Heart right ventricle (tissue), 16 donors: ENCODE data around the gene MBD3L2B. TPM values are rescaled to one million over a fixed set of nuclear protein-coding genes. Genes with fewer than 3 reads are reported as not detected.

Experiments
- ATAC-seq, 8 donors: fragments of 200-7000 bp; cut with Tn5 transposase; one replicate each; pipeline ENCODE4 v1.9.1; 2020; ENCODE audit warnings: mild to moderate bottlenecking in 8 of 8, moderate library complexity in 8 of 8, moderate number of reproducible peaks in 1 of 8
- DNase-seq, 2 donors: peaks; one replicate each; pipeline ENCODE4 v3.0.0-alpha.2; 2020
- H3K27ac ChIP-seq, 10 donors: fragments of 200-600 bp; sonication (generic) in 2 of 10; one replicate each; pipeline versions ENCODE4 v1.5.0 to v1.8.0; 2020 to 2022; ENCODE audit warnings: mild to moderate bottlenecking in 3 of 10
- H3K27me3 ChIP-seq, 7 donors: fragments of 200-600 bp; one replicate each; pipeline ENCODE4 v1.8.0; 2021 to 2022; ENCODE audit warnings: mild to moderate bottlenecking in 2 of 7
- H3K36me3 ChIP-seq, 9 donors: fragments of 200-600 bp; sonication (generic) in 1 of 9; one replicate each; pipeline versions ENCODE4 v1.5.0 to v1.8.0; 2020 to 2022; ENCODE audit warnings: mild to moderate bottlenecking in 2 of 9
- H3K4me1 ChIP-seq, 9 donors: fragments of 200-600 bp; sonication (generic) in 1 of 9; one replicate each; pipeline versions ENCODE4 v1.5.0 to v1.8.0; 2020 to 2022; ENCODE audit warnings: mild to moderate bottlenecking in 4 of 9
- H3K4me3 ChIP-seq, 10 donors: fragments of 200-600 bp; sonication (generic) in 2 of 10; one replicate each; pipeline versions ENCODE4 v1.5.0 to v1.8.0; 2020 to 2022; ENCODE audit warnings: mild to moderate bottlenecking in 7 of 10, moderate library complexity in 2 of 10
- H3K9me3 ChIP-seq, 11 donors: fragments of 200-600 bp in 10 of 11; sonication (generic) in 2 of 11; one replicate each; pipeline versions ENCODE4 v1.5.0 to v1.8.0; 2013 to 2022; ENCODE audit warnings: mild to moderate bottlenecking in 2 of 11, control low read depth in 1 of 11, moderate library complexity in 1 of 11
- CTCF ChIP-seq, 9 donors: fragments of 200-600 bp; sonication (generic) in 2 of 9; IDR thresholded peaks; one replicate each; pipeline versions ENCODE4 v1.5.0 to v1.8.0; 2021 to 2022; ENCODE audit warnings: antibody characterized with exemption in 9 of 9, mild to moderate bottlenecking in 5 of 9, moderate library complexity in 1 of 9
- WGBS, 2 donors: extraction: QIAGEN DNeasy Blood & Tissue Kit; methylation state at CpG; one replicate each; pipeline ENCODE4 v1.1.7; 2013; ENCODE audit warnings: inconsistent platforms in 1 of 2; 5-methylcytosine and 5-hydroxymethylcytosine counted together
- intact Hi-C, 10 donors: fragments of 100-400 bp; cut with DNase I; formaldehyde crosslinking; loops; one replicate each; pipeline versions ENCODE4 v1.11.1 to v1.14.2; 2022
- polyA plus RNA-seq, 2 donors: library from polyadenylated mRNA; stranded (reverse); fragments of 200-250 nt; gene quantifications; one replicate each; pipeline ENCODE4 v1.2.3, GENCODE V29; 2013
- total RNA-seq, 10 donors: library from RNA; stranded (reverse); fragmentation: NEBNext Ultra II Directional in 3 of 10; extraction: Animal tissue kit (Norgen Biotek cat#: 25700) in 3 of 10; gene quantifications; one replicate each; pipeline versions ENCODE4 v1.2.1 to v1.2.4, GENCODE V29; 2021 to 2023
- donor health status: Arrhythmogenic right ventricular cardiomyopathy.
- donor health status: ischemic (EF 13 %, LVEDD 7.1; RV severe dilation, severe dysfunction).
- donor health status: healthy with polysubstance abuse.
- donor health status: DM: no; HTN: yes; CAD: no.
- donor health status: DM: no; HTN: no; CAD: no.
- donor health status: ischemic (EF 25% LVEDD 6.9; RV normal size, moderate dysfunction).
- donor health status: ischemic (EF 25% LVEDD 5.7; RV mildly dilated, moderate dysfunction).
- donor health status: healthy.
- donor health status: DM: yes; HTN: yes; CAD: no.
- donor health status: Ischemic cardiomyopathy.
- donor health status: ischemic (EF 35%, LVEDD 5.7; RV mildly dilated, moderate dysfunction).
- donor health status: nonischemic (EF 11% LVEDD 7.7; RV severe dilation, severe dysfunction).
- donor health status: DM: yes; HTN: yes; CAD: no.
- donor health status: PGD.
- donor health status: ischemic (EF 29% LVEDD 5.4; RV normal size, mild dysfunction).
- donor health status: nonischemic (EF 23%, LVEDD 6.1; RV moderate dilation, normal function).

MBD3L2B gene
- total and polyA plus RNA-seq, 12 donors = not detected

- no peak for TF ChIP-seq CTCF (IDR thresholded peaks at IDR 0.05)
- peaks cover 0 to 5% (median 0%) of the 10 kb centered on the region in 9 donors for H3K4me1 ChIP-seq
- no peak for DNase-seq
- H3K4me3 ChIP-seq = no peak overlapping the region
- peaks cover 0 to 18% (median 4%) of the 10 kb centered on the region in 7 donors for H3K27me3 ChIP-seq
- WGBS, 2 donors = 75 to 79% methylated on average over 6 of the region's 6 CpGs
- no peak for ATAC-seq
- H3K36me3 ChIP-seq = no peaks in the 10 kb centered on the region
- H3K27ac ChIP-seq = no peak overlapping the region
- no peaks in the 10 kb centered on the region for H3K9me3 ChIP-seq
- intact Hi-C loops = no loop called here
Observed at GRCh38 chr19:7018828-7019227, 2.4 kb downstream of the MBD3L2B start.

- H3K4me1 ChIP-seq = peaks cover 0 to 23% (median 0%) of the 10 kb centered on the region in 9 donors
- TF ChIP-seq CTCF (IDR thresholded peaks at IDR 0.05) = no peak
- DNase-seq = no peak
- 68 to 73% methylated on average over 4 of the region's 4 CpGs for WGBS, 2 donors
- no peak for ATAC-seq
- peaks cover 0 to 22% (median 8%) of the 10 kb centered on the region in 7 donors for H3K27me3 ChIP-seq
- H3K36me3 ChIP-seq = no peaks in the 10 kb centered on the region
- intact Hi-C loops = no loop called here
- no peak overlapping the region for H3K4me3 ChIP-seq
- no peaks in the 10 kb centered on the region for H3K9me3 ChIP-seq
- no peak overlapping the region for H3K27ac ChIP-seq
Observed at GRCh38 chr19:7013678-7014077, 7.6 kb downstream of the MBD3L2B start.

DNA sequence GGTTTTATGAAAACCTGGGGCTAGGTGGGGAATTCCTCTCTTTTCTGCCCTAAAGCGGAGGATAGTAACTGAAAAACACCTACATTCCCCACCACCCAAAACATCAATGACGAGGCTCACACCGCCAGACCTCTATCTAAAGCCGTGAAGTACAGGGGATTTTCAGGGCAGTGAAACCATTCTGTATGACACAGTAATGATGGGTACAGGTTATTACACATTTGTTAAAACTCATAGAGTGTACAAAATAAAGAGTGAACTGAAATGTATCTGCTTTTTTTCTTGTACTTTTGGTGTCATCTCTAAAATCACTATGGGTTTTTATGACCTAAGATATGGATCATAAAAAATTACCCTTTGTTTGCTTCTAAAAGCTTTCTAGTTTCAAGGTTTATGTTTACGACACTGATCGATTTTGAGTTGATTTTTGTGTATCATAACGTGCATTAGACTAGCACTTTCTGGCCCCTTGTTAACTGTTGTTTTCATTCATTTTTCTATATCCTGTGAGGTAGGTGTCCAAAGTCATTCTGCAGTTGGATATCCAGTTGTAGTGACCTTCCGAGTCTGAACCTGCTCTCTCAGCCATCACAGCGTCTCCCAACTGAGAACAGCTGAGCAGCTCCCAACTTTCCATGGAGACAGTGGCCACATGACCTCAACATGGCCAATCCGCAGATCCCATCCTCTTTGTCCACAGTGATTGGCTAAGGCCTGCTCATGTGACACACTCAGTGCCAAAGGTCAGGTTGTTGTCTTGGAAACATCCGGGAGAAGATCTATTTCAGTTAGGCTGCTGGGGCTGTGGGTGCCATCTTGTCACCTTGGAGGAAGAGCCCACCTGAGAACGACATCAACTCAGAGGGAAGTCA lies 10.3 kb downstream of the MBD3L2B start:
- Histone ChIP-seq H3K27me3 (peaks cover 0 to 10% (median 0%) of the 10 kb centered on the region in 7 donors), H3K9me3 (no peaks in the 10 kb centered on the region), H3K4me1 (peaks cover 0 to 27% (median 0%) of the 10 kb centered on the region in 9 donors), H3K4me3 (no peak overlapping the region), H3K36me3 (no peaks in the 10 kb centered on the region), H3K27ac (no peak overlapping the region)
- intact Hi-C loops = no loop called here
- ATAC-seq (no peak), DNase-seq (no peak)
- TF ChIP-seq CTCF (IDR thresholded peaks at IDR 0.05) = no peak
- 82 to 84% methylated on average over 11 to 12 of the region's 12 CpGs for WGBS, 2 donors

DNA sequence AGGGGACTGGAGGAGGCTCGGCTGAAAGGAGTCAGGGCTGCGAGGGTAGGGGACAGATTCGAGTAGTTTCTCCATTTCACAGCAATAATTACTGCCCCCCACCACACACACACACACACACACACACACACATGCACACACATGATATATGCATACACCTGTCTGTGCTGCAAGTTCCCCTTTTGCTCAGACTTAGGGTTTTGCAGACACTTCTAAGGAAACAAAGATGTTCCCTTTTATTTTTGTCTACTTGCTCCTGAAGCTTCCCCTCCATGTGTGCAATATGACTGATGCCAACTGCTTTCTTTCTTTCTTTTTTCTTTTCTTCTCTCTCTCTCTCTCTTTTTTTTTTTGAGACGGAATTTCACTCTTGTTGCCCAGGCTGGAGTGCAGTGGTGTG lies 13.4 kb downstream of the MBD3L2B start:
- intact Hi-C loops = no loop called here
- no peaks in the 10 kb centered on the region for H3K36me3 ChIP-seq
- peaks cover 0 to 15% (median 0%) of the 10 kb centered on the region in 9 donors for H3K4me1 ChIP-seq
- H3K27me3 ChIP-seq = peaks cover 0 to 13% (median 0%) of the 10 kb centered on the region in 7 donors
- DNase-seq (no peak), ATAC-seq (no peak)
- no peaks in the 10 kb centered on the region for H3K9me3 ChIP-seq
- no peak overlapping the region for H3K27ac ChIP-seq
- 63 to 70% methylated on average over 4 of the region's 4 CpGs for WGBS, 2 donors
- H3K4me3 ChIP-seq = no peak overlapping the region
- no peak for TF ChIP-seq CTCF (IDR thresholded peaks at IDR 0.05)
